Measurements from ENCODE around the gene IRAK1.

Gene IRAK1

DNA sequence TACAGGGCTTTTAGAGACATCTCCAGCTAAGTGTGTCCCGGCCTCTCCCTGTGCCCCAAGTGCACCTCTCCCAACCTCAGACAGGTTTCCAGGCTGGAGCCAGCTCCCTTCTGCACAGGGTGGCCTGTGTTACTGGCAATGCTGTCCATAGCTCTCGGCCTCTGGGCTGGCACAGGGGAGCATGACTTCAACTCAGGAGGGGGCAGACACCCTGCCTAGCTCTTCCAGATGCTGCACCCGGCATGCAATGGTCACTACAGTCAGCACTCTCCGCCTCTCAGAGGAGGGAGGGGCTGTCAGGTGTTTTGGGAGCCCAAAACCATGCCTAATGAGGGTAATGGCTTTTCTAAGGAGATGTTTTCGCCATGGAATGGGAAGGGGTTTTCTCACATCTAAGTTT is 2.4 kb upstream of the IRAK1 start:
- no peak overlapping the region for H2AK5ac ChIP-seq (ENCODE audit: low read length)
- no peak overlapping the region for H3K4me3 ChIP-seq (ENCODE audit: low read length)
- no peaks in the 10 kb centered on the region for H3K36me3 ChIP-seq (ENCODE audit: control insufficient read depth, insufficient read depth, low read length)
- no peak overlapping the region for H3K18ac ChIP-seq (ENCODE audit: low read length)
- H3K27ac ChIP-seq (ENCODE audit: low read depth, low read length): no peak overlapping the region
- H3K4me2 ChIP-seq (ENCODE audit: low read length): no peak overlapping the region
- H3K79me1 ChIP-seq (ENCODE audit: low read length): no peaks in the 10 kb centered on the region
- H2BK5ac ChIP-seq (ENCODE audit: low read length): no peak overlapping the region
- no peak overlapping the region for H4K5ac ChIP-seq (ENCODE audit: low read length)
- H3K56ac ChIP-seq (ENCODE audit: low read length): no peak overlapping the region
- H3K27me3 ChIP-seq (ENCODE audit: insufficient read depth, low read length, poor library complexity): no peaks in the 10 kb centered on the region
- WGBS (ENCODE audit: extremely low coverage, insufficient coverage, low lambda C conversion rate): no CpG with 5 or more reads among the region's 5 CpGs
- DNase-seq: no peak
- H3K4ac ChIP-seq (ENCODE audit: low read depth, low read length): no peak overlapping the region
- H3K4me1 ChIP-seq (ENCODE audit: control insufficient read depth, low read depth, low read length): no peaks in the 10 kb centered on the region
- H2BK120ac ChIP-seq (ENCODE audit: low read depth, low read length): no peak overlapping the region
- no peak overlapping the region for H3K23ac ChIP-seq (ENCODE audit: low read length)
- no peaks in the 10 kb centered on the region for H3K79me2 ChIP-seq (ENCODE audit: control insufficient read depth, insufficient read depth, low read length)
- H3K9ac ChIP-seq (ENCODE audit: low read length): no peak overlapping the region
- no peak overlapping the region for H2BK15ac ChIP-seq (replicated peaks; ENCODE audit: low read depth)
- H4K8ac ChIP-seq (ENCODE audit: low read depth, low read length): no peak overlapping the region

DNA sequence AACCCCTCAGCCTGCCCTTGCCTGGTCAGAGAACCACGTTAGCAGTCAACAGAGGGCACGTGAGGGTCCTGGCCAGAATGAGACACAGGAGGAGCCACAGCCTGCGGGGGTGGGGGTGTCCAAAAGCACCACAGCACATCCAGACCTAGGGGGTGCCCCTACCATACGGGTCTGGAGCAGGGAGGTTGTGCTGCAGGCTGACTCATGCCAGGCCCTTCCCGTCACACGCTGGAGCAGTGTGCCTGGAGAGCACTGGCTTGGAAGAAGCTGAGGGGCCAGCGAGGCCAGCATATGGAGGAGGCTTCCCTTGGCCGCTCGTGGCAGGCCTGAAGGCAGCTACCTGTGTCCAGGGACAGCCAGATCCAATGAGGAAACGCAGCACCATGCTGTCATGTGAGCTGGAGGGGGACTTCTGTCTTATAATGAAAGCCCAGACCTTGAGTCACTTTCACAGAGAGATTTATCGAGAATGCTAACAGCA is 1.5 kb upstream of the IRAK1 start:
- Histone ChIP-seq H3K9ac (ENCODE audit: low read length) (peak overlapping the region; percentile 24), H2BK120ac (ENCODE audit: low read depth, low read length) (no peak overlapping the region), H4K8ac (ENCODE audit: low read depth, low read length) (no peak overlapping the region), H2AK5ac (ENCODE audit: low read length) (no peak overlapping the region), H3K27me3 (ENCODE audit: insufficient read depth, low read length, poor library complexity) (no peaks in the 10 kb centered on the region), H3K23ac (ENCODE audit: low read length) (peak overlapping the region; percentile 66), H3K36me3 (ENCODE audit: control insufficient read depth, insufficient read depth, low read length) (no peaks in the 10 kb centered on the region), H3K18ac (ENCODE audit: low read length) (no peak overlapping the region), H3K4me1 (ENCODE audit: control insufficient read depth, low read depth, low read length) (no peaks in the 10 kb centered on the region), H3K79me1 (ENCODE audit: low read length) (no peaks in the 10 kb centered on the region), H3K27ac (ENCODE audit: low read depth, low read length) (peak overlapping the region; percentile 62), H2BK5ac (ENCODE audit: low read length) (no peak overlapping the region), H4K5ac (ENCODE audit: low read length) (no peak overlapping the region), H2BK15ac (replicated peaks; ENCODE audit: low read depth) (no peak overlapping the region), H3K4me2 (ENCODE audit: low read length) (no peak overlapping the region), H3K56ac (ENCODE audit: low read length) (peak overlapping the region; percentile 49), H3K4ac (ENCODE audit: low read depth, low read length) (no peak overlapping the region), H3K79me2 (ENCODE audit: control insufficient read depth, insufficient read depth, low read length) (no peaks in the 10 kb centered on the region), H3K4me3 (ENCODE audit: low read length) (no peak overlapping the region)
- WGBS (ENCODE audit: extremely low coverage, insufficient coverage, low lambda C conversion rate): no CpG with 5 or more reads among the region's 11 CpGs
- DNase-seq: peak; percentile 73

DNA sequence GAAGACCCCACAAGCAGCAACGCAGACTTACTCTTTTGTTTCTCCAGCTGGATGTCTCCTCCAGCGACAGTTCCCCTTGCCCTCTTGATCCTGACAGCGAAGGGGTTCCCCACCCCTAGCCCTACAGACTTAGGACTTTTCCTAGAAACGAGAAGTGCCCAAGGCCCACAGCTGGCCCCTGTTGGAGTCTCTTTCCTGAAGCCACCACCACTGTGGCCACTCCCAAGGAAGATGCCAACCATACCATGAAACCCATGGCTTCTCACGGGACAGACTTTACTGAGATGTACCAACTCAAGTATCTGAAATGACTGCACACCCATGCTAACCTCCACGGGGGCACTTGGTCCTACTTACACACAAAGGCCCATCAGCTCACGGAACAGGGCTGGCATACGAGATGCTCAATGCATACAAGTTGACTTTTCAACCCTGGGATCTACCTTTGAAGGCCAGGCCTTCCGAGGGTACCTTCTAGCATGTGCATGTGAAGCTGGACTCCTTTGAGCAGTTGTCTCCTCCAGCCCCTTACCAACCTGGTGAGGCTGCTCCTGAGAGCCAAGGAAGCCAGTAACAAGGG is 924 bp upstream of the IRAK1 start:
- Histone ChIP-seq H2BK15ac (replicated peaks; ENCODE audit: low read depth) (no peak overlapping the region), H3K79me1 (ENCODE audit: low read length) (no peaks in the 10 kb centered on the region), H3K4ac (ENCODE audit: low read depth, low read length) (no peak overlapping the region), H4K8ac (ENCODE audit: low read depth, low read length) (no peak overlapping the region), H3K27me3 (ENCODE audit: insufficient read depth, low read length, poor library complexity) (no peaks in the 10 kb centered on the region), H3K23ac (ENCODE audit: low read length) (peak overlapping the region; percentile 66), H3K27ac (ENCODE audit: low read depth, low read length) (peak overlapping the region; percentile 62), H2BK120ac (ENCODE audit: low read depth, low read length) (no peak overlapping the region), H3K4me2 (ENCODE audit: low read length) (no peak overlapping the region), H4K5ac (ENCODE audit: low read length) (no peak overlapping the region), H3K56ac (ENCODE audit: low read length) (peak overlapping the region; percentile 89), H3K36me3 (ENCODE audit: control insufficient read depth, insufficient read depth, low read length) (no peaks in the 10 kb centered on the region), H3K4me3 (ENCODE audit: low read length) (no peak overlapping the region), H2BK5ac (ENCODE audit: low read length) (no peak overlapping the region), H3K18ac (ENCODE audit: low read length) (no peak overlapping the region), H3K4me1 (ENCODE audit: control insufficient read depth, low read depth, low read length) (no peaks in the 10 kb centered on the region), H3K79me2 (ENCODE audit: control insufficient read depth, insufficient read depth, low read length) (no peaks in the 10 kb centered on the region), H2AK5ac (ENCODE audit: low read length) (no peak overlapping the region), H3K9ac (ENCODE audit: low read length) (peak overlapping the region; percentile 62)
- no peak for DNase-seq
- WGBS (ENCODE audit: extremely low coverage, insufficient coverage, low lambda C conversion rate): no CpG with 5 or more reads among the region's 9 CpGs

DNA sequence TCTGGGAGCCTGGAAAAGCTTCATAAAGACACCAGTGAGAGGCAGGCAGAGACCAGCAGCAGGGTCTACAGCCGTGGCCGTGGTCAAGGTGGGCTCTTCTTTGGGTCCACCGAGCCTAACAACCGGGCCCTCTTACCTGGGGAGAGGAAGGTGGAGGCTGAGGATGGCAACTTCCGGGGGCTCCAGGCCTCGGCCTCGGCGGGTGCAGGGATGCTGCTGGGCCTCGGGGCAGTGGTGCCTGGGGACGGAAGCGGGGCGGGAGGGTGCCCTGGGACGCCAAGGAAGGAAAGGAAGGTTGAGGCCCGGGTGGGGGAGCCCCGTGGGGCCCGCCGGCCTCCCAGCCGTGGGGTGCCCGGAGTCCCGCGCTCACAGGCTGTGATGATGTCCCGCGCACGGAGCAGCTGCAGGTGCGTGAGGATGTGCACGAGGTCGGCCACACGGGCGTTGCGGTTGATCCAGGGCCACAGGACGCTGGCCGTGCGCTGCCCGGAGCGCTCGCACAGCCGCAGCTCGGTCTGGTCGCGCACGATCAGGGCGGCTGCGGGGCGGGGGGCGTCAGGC is 561 bp downstream of the IRAK1 start:
- H3K18ac ChIP-seq (ENCODE audit: low read length): peak overlapping the region; percentile 90
- H2BK15ac ChIP-seq (replicated peaks; ENCODE audit: low read depth): no peak overlapping the region
- H3K27me3 ChIP-seq (ENCODE audit: insufficient read depth, low read length, poor library complexity): no peaks in the 10 kb centered on the region
- peak overlapping the region; percentile 44 for H3K27ac ChIP-seq (ENCODE audit: low read depth, low read length)
- peak overlapping the region; percentile 30 for H2AK5ac ChIP-seq (ENCODE audit: low read length)
- H3K36me3 ChIP-seq (ENCODE audit: control insufficient read depth, insufficient read depth, low read length): no peaks in the 10 kb centered on the region
- no peaks in the 10 kb centered on the region for H3K79me2 ChIP-seq (ENCODE audit: control insufficient read depth, insufficient read depth, low read length)
- H3K79me1 ChIP-seq (ENCODE audit: low read length): no peaks in the 10 kb centered on the region
- peak overlapping the region; percentile 99 for H3K4ac ChIP-seq (ENCODE audit: low read depth, low read length)
- H3K4me3 ChIP-seq (ENCODE audit: low read length): no peak overlapping the region
- no peak overlapping the region for H2BK120ac ChIP-seq (ENCODE audit: low read depth, low read length)
- H3K56ac ChIP-seq (ENCODE audit: low read length): peak overlapping the region; percentile 92
- DNase-seq: no peak
- H3K4me1 ChIP-seq (ENCODE audit: control insufficient read depth, low read depth, low read length): no peaks in the 10 kb centered on the region
- no CpG with 5 or more reads among the region's 45 CpGs for WGBS (ENCODE audit: extremely low coverage, insufficient coverage, low lambda C conversion rate)
- H4K8ac ChIP-seq (ENCODE audit: low read depth, low read length): no peak overlapping the region
- H3K23ac ChIP-seq (ENCODE audit: low read length): peak overlapping the region; percentile 80
- H2BK5ac ChIP-seq (ENCODE audit: low read length): no peak overlapping the region
- no peak overlapping the region for H4K5ac ChIP-seq (ENCODE audit: low read length)
- H3K4me2 ChIP-seq (ENCODE audit: low read length): peak overlapping the region; percentile 40
- H3K9ac ChIP-seq (ENCODE audit: low read length): peak overlapping the region; percentile 75

DNA sequence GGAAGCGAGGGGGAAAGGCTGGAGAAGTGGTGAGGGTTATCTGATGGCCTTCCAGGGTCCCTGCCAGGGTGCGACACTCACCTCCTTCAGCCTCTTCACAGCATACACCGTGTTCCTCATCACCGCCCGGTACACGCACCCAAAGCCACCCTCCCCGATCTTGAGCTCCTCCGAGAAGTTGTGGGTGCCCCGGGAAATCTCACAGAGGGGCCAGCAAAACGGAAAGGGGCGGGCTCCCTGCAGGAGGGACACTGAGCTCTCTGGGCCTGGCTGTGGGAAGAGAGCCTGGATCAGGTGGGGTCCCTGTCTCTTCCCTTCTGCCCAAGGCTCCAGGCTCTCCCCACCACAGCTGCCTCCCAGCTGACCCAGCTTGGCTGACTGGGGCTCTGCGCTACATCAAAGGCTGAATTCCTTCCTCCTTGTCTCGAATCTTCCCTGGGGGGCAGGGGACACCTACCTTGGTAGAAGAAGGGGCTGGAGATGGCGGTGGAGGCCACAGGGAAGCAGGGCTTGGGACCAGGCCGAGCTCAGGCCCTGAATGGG is 1.1 kb downstream of the IRAK1 start:
- no peak for DNase-seq
- H3K18ac ChIP-seq (ENCODE audit: low read length): no peak overlapping the region
- WGBS (ENCODE audit: extremely low coverage, insufficient coverage, low lambda C conversion rate): no CpG with 5 or more reads among the region's 15 CpGs
- H4K8ac ChIP-seq (ENCODE audit: low read depth, low read length): no peak overlapping the region
- H3K27ac ChIP-seq (ENCODE audit: low read depth, low read length): no peak overlapping the region
- H3K36me3 ChIP-seq (ENCODE audit: control insufficient read depth, insufficient read depth, low read length): no peaks in the 10 kb centered on the region
- H3K27me3 ChIP-seq (ENCODE audit: insufficient read depth, low read length, poor library complexity): no peaks in the 10 kb centered on the region
- no peaks in the 10 kb centered on the region for H3K79me1 ChIP-seq (ENCODE audit: low read length)
- no peak overlapping the region for H3K23ac ChIP-seq (ENCODE audit: low read length)
- H3K4me1 ChIP-seq (ENCODE audit: control insufficient read depth, low read depth, low read length): no peaks in the 10 kb centered on the region
- no peaks in the 10 kb centered on the region for H3K79me2 ChIP-seq (ENCODE audit: control insufficient read depth, insufficient read depth, low read length)
- peak overlapping the region; percentile 40 for H3K4me2 ChIP-seq (ENCODE audit: low read length)
- H3K4me3 ChIP-seq (ENCODE audit: low read length): no peak overlapping the region
- H4K5ac ChIP-seq (ENCODE audit: low read length): no peak overlapping the region
- no peak overlapping the region for H2BK5ac ChIP-seq (ENCODE audit: low read length)
- no peak overlapping the region for H2BK120ac ChIP-seq (ENCODE audit: low read depth, low read length)
- peak overlapping the region; percentile 92 for H3K56ac ChIP-seq (ENCODE audit: low read length)
- H2AK5ac ChIP-seq (ENCODE audit: low read length): peak overlapping the region; percentile 30
- no peak overlapping the region for H2BK15ac ChIP-seq (replicated peaks; ENCODE audit: low read depth)
- H3K9ac ChIP-seq (ENCODE audit: low read length): peak overlapping the region; percentile 75
- H3K4ac ChIP-seq (ENCODE audit: low read depth, low read length): peak overlapping the region; percentile 99

All from mesendoderm (in vitro differentiated cells).